GM18517 (cell line): ENCODE data around the gene CERS5.

Experiments used
- ATAC-seq: cut with Tn5 transposase; IDR thresholded peaks from one replicate; pipeline ENCODE4 v1.9.1; 2021; ENCODE audit warnings: mild to moderate bottlenecking, moderate library complexity; ENCODE audit not compliant: unreplicated experiment

The CERS5 gene

DNA sequence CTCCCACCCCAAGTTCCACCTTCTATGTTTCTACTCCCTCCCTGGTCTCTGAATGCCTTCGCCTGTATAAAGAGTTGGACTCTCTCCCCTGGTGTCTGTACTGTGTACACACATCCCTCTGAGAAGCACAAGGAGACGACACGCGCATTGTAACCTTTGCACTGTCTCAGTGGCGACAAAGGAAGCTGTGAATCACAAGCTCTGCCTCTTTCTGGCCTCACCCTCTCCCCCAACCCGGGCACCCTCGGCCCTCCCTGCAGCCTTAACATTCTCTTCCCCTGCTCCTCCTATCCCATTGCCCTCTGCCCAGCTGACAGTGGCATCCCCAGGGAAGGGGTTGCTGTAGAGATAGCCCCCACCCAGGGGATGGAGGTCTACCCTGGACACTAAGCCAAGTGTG is 84.5 kb downstream of the CERS5 start:
- no peak for ATAC-seq

DNA sequence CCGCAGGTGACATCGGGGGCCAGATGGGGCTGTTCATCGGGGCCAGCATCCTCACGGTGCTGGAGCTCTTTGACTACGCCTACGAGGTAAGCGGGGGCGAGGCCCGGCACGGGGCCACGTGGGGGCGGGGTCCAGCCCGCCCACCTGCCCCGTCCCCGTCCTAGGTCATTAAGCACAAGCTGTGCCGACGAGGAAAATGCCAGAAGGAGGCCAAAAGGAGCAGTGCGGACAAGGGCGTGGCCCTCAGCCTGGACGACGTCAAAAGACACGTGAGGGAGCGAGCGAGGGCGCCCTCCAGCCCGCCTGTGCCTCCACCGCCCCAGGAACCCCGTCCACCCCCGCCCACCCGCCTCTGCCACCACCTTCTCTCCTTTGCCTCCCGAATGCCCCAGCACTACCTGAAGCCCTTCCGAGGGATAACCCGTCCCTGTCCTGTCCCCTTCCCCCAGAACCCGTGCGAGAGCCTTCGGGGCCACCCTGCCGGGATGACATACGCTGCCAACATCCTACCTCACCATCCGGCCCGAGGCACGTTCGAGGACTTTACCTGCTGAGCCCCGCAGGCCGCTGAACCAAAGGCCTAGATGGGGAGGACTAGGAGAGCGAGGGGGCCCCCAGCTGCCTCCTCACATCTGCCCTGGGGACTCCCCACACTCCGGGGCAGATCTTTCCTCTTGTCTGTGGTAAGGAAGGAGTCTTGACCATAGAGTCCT is 85.9 kb downstream of the CERS5 start:
- ATAC-seq, result no peak

DNA sequence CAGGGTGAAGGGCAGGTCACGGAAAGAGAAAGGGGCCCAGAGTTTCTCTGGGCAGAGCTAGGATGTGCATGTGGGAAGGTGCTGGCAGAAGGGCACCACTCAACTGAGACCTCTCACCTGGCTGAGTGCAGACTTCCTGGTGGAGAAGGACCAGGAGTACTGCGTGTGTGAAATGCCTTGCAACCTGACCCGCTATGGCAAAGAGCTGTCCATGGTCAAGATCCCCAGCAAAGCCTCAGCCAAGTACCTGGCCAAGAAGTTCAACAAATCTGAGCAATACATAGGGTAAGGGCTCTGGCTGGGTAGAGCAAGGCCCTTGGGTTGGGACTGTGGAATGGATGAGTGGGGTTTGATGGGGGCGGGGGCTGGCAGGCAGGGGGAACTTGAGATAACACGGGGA is 87.4 kb downstream of the CERS5 start:
- ATAC-seq, result no peak
